Liver (tissue), 3 donors: Measurements from ENCODE around the gene IQGAP2.

Source experiments
- ATF3 ChIP-seq: IDR thresholded peaks from 2 replicates; pipeline ENCODE4 v1.6.1; 2016; ENCODE audit warnings: antibody characterized with exemption
- CTCF ChIP-seq: fragments of 150-350 bp; IDR thresholded peaks from 2 replicates; pipeline ENCODE4 v1.5.1; 2017; ENCODE audit warnings: improper control_type of control experiment, low read depth, low read length; ENCODE audit not compliant: missing input control
- FOXA1 ChIP-seq: IDR thresholded peaks from 2 replicates; pipeline ENCODE4 v1.6.1; 2016; ENCODE audit warnings: antibody characterized with exemption
- GABPA ChIP-seq, 2 donors: IDR thresholded peaks in 1 of 2; conservative IDR thresholded peaks in 1 of 2; 2 replicates each; pipeline ENCODE4 v1.6.1; 2016; ENCODE audit warnings: antibody characterized with exemption in 2 of 2, mild to moderate bottlenecking in 1 of 2, moderate library complexity in 1 of 2
- HNF4G ChIP-seq: IDR thresholded peaks from 2 replicates; pipeline ENCODE4 v1.6.1; 2016; ENCODE audit warnings: antibody characterized with exemption
- REST ChIP-seq: IDR thresholded peaks from 2 replicates; pipeline ENCODE4 v1.6.1; 2016; ENCODE audit warnings: antibody characterized with exemption, mild to moderate bottlenecking
- YY1 ChIP-seq: IDR thresholded peaks from 2 replicates; pipeline ENCODE4 v1.6.1; 2016; ENCODE audit warnings: antibody characterized with exemption, mild to moderate bottlenecking
- donor health status: healthy.
- donor health status: healthy.

GRCh38 chr5:76542887-76543690 is 140.0 kb downstream of the IQGAP2 start:
- no peak for TF ChIP-seq REST
- no peak for TF ChIP-seq CTCF
- TF ChIP-seq HNF4G = no peak
- no peak for TF ChIP-seq GABPA (IDR thresholded peaks at IDR 0.05 in 1 of 2, conservative IDR thresholded peaks at IDR 0.05 in 1 of 2)
- TF ChIP-seq YY1 = peak; percentile 25
- TF ChIP-seq FOXA1 = no peak
- no peak for TF ChIP-seq ATF3
